OCI-LY3 (cell line): ENCODE measurements around the gene WWC1.

Source experiments
- H2AFZ ChIP-seq: fragments of 200-600, 300-600 bp; shearing (Covaris generic); 2 replicates; pipeline ENCODE4 v1.6.0; 2014; ENCODE audit warnings: antibody characterized with exemption, low read depth, low read length
- H3K27ac ChIP-seq: fragments of 200-600, 300-600 bp; sonication (generic); 2 replicates; pipeline ENCODE4 v1.5.1; 2014; ENCODE audit warnings: mild to moderate bottlenecking, low read length, moderate library complexity, mixed read lengths
- H3K27me3 ChIP-seq: fragments of 200-600, 300-600 bp; sonication (generic); 2 replicates; pipeline ENCODE4 v1.6.1; 2014; ENCODE audit warnings: low read depth, low read length, mixed read lengths
- H3K36me3 ChIP-seq: fragments of 200-600, 300-600 bp; sonication (generic); replicated peaks from 2 replicates; pipeline ENCODE3; 2014; ENCODE audit warnings: low read depth, low read length, mixed read lengths
- H3K4me1 ChIP-seq: fragments of 300-600, 200-600 bp; sonication (generic); 2 replicates; pipeline ENCODE4 v1.6.1; 2014; ENCODE audit warnings: low read length, mixed read lengths
- H3K4me2 ChIP-seq: fragments of 200-600, 300-600 bp; sonication (generic); 2 replicates; pipeline ENCODE4 v1.6.1; 2014; ENCODE audit warnings: low read length, mixed read lengths
- H3K4me3 ChIP-seq: fragments of 300-600, 200-600 bp; sonication (generic); 2 replicates; pipeline ENCODE4 v1.5.1; 2014; ENCODE audit warnings: antibody characterized with exemption, mild to moderate bottlenecking, low read length, moderate library complexity
- H3K79me2 ChIP-seq: fragments of 300-600, 200-600 bp; shearing (Covaris generic); 2 replicates; pipeline ENCODE4 v1.6.1; 2014; ENCODE audit warnings: mild to moderate bottlenecking, low read length, mixed read lengths
- H3K9ac ChIP-seq: fragments of 300-600, 200-600 bp; shearing (Covaris generic); 2 replicates; pipeline ENCODE4 v1.6.0; 2014; ENCODE audit warnings: mild to moderate bottlenecking, low read length, moderate library complexity
- H3K9me3 ChIP-seq: fragments of 200-600, 300-600 bp; shearing (Covaris generic); 2 replicates; pipeline ENCODE4 v1.6.1; 2014; ENCODE audit warnings: low read length, mixed read lengths; ENCODE audit not compliant: insufficient read depth
- H4K20me1 ChIP-seq: fragments of 200-600, 300-600 bp; sonication (generic); 2 replicates; pipeline ENCODE4 v1.6.1; 2016; ENCODE audit warnings: low read length, mixed read lengths; ENCODE audit not compliant: insufficient read depth
- CTCF ChIP-seq: fragments of 200-600, 300-600 bp; sonication (generic); IDR thresholded peaks from 2 replicates; pipeline ENCODE4 v1.5.1; 2014; ENCODE audit warnings: antibody characterized with exemption, low read length, low read depth
- EZH2phosphoT487 ChIP-seq: fragments of 200-600 bp; shearing (Covaris generic); IDR thresholded peaks from 2 replicates; pipeline ENCODE4 v1.6.1; 2018; ENCODE audit warnings: antibody characterized with exemption, mixed run types, low read depth

The WWC1 gene

GRCh38 chr5:168317096-168317520 lies 25.7 kb downstream of the WWC1 start:
- no peaks in the 10 kb centered on the region for H4K20me1 ChIP-seq
- no peak overlapping the region for H3K4me3 ChIP-seq
- no peaks in the 10 kb centered on the region for H3K4me1 ChIP-seq
- 0 out of 2 replicates have a peak, but pooled peaks cover 4% of the 10 kb centered on the region for H3K79me2 ChIP-seq
- H3K9me3 ChIP-seq = no peaks in the 10 kb centered on the region
- no peak overlapping the region for H3K9ac ChIP-seq
- TF ChIP-seq CTCF (no peak), EZH2phosphoT487 (no peak)
- no peak overlapping the region for H2AFZ ChIP-seq
- H3K27ac ChIP-seq = no peak overlapping the region
- no peaks in the 10 kb centered on the region for H3K27me3 ChIP-seq
- H3K4me2 ChIP-seq = no peak overlapping the region
- no peaks in the 10 kb centered on the region for H3K36me3 ChIP-seq

DNA sequence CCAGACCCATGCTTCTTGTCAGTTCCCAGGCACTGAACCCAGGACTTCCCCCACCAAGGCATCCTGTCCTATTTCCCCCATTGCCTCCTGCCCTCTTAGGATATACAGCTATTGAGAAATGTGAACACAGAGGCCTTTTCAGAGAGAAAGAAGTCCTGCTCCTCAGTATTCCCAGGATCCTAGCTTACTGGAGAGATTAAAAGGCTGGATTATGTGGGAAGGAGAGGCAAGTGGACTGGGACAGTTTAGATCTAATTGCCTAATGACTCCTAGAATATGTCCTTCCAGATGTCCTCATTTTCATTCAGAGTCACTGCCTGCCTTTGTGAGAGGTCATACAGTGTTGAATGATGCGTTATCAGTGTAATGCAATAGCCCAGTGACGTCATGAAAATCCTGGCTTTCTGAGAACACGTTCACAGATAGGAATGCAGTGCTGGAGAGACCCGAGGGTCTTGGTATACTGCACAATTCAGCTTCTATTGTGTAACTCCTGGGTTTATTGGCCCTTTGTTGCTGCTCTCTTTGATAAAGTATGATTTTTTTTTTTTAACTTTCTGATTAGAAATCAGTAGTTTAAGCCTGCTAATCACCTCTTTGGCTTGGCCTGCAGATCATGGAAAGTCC lies 26.2 kb downstream of the WWC1 start:
- Histone ChIP-seq H3K4me1 (no peaks in the 10 kb centered on the region), H3K79me2 (0 out of 2 replicates have a peak, but pooled peaks cover 4% of the 10 kb centered on the region), H3K4me3 (no peak overlapping the region), H2AFZ (no peak overlapping the region), H4K20me1 (no peaks in the 10 kb centered on the region), H3K9me3 (no peaks in the 10 kb centered on the region), H3K36me3 (no peaks in the 10 kb centered on the region), H3K4me2 (no peak overlapping the region), H3K9ac (no peak overlapping the region), H3K27me3 (no peaks in the 10 kb centered on the region), H3K27ac (no peak overlapping the region)
- no peak for TF ChIP-seq CTCF
- no peak for TF ChIP-seq EZH2phosphoT487

DNA sequence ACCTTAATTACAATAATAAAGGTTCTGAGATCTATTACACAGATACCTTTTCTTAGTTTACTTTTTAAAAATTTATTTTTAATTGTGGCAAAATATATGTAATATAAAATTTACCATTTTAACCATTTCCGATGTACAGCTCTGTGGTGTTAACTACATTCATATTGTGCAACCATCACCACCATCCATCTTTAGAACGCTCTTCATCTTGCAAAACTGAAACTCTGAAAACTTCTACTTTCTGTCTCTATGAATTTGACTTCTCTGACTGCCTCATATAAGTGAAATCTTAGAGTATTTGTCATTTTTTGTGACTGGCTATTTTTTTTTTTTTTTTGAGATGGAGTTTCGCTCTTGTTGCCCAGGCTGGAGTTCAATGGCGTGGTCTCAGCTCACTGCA lies 26.8 kb downstream of the WWC1 start:
- no peaks in the 10 kb centered on the region for H3K9me3 ChIP-seq
- H3K27me3 ChIP-seq = no peaks in the 10 kb centered on the region
- H3K79me2 ChIP-seq = 0 out of 2 replicates have a peak, but pooled peaks cover 4% of the 10 kb centered on the region
- H3K4me1 ChIP-seq = no peaks in the 10 kb centered on the region
- no peak overlapping the region for H3K9ac ChIP-seq
- H3K36me3 ChIP-seq = no peaks in the 10 kb centered on the region
- no peak overlapping the region for H3K27ac ChIP-seq
- H3K4me3 ChIP-seq = no peak overlapping the region
- no peak overlapping the region for H2AFZ ChIP-seq
- H3K4me2 ChIP-seq = no peak overlapping the region
- TF ChIP-seq EZH2phosphoT487 (no peak), CTCF (no peak)
- no peaks in the 10 kb centered on the region for H4K20me1 ChIP-seq

GRCh38 chr5:168319774-168320173 lies 28.3 kb downstream of the WWC1 start:
- H3K9me3 ChIP-seq = no peaks in the 10 kb centered on the region
- no peak overlapping the region for H3K27ac ChIP-seq
- no peak overlapping the region for H3K9ac ChIP-seq
- no peak overlapping the region for H2AFZ ChIP-seq
- H3K4me2 ChIP-seq = no peak overlapping the region
- H3K4me1 ChIP-seq = no peaks in the 10 kb centered on the region
- no peaks in the 10 kb centered on the region for H3K27me3 ChIP-seq
- no peak overlapping the region for H3K4me3 ChIP-seq
- H3K79me2 ChIP-seq = 0 out of 2 replicates have a peak, but pooled peaks cover 4% of the 10 kb centered on the region
- H3K36me3 ChIP-seq = no peaks in the 10 kb centered on the region
- TF ChIP-seq EZH2phosphoT487 (no peak), CTCF (no peak)
- no peaks in the 10 kb centered on the region; the same call in 1 of the 2 replicates for H4K20me1 ChIP-seq
